Measurements from ENCODE around the gene MXD4. TPM values are rescaled to one million over a fixed set of nuclear protein-coding genes. Genes with fewer than 3 reads are reported as not detected.

MXD4 gene
- total RNA-seq, 1 experiment from 2014 or later = 22.3 TPM

GRCh38 chr4:2295900-2296442, 34.1 kb upstream of the MXD4 start:
- intact Hi-C loops (cut with micrococcal nuclease; ENCODE audit: unreplicated experiment) = no loop called here
- H3K27me3 Mint-ChIP-seq (ENCODE audit: insufficient read depth, unreplicated experiment) = peaks cover 10% of the 10 kb centered on the region
- no peak overlapping the region for H3K4me3 ChIP-seq (ENCODE audit: low read depth, low read length)
- no peaks in the 10 kb centered on the region for H3K27me3 ChIP-seq (replicated peaks; ENCODE audit: control insufficient read depth, insufficient read depth, low read length)
- no peaks in the 10 kb centered on the region for H3K4me1 ChIP-seq
- TF ChIP-seq, protein P1, sequence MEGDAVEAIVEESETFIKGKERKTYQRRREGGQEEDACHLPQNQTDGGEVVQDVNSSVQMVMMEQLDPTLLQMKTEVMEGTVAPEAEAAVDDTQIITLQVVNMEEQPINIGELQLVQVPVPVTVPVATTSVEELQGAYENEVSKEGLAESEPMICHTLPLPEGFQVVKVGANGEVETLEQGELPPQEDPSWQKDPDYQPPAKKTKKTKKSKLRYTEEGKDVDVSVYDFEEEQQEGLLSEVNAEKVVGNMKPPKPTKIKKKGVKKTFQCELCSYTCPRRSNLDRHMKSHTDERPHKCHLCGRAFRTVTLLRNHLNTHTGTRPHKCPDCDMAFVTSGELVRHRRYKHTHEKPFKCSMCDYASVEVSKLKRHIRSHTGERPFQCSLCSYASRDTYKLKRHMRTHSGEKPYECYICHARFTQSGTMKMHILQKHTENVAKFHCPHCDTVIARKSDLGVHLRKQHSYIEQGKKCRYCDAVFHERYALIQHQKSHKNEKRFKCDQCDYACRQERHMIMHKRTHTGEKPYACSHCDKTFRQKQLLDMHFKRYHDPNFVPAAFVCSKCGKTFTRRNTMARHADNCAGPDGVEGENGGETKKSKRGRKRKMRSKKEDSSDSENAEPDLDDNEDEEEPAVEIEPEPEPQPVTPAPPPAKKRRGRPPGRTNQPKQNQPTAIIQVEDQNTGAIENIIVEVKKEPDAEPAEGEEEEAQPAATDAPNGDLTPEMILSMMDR (IDR thresholded peaks at IDR 0.05; ENCODE audit: insufficient read depth in 1 of 2, low read depth in 1 of 2, low read length in 1 of 2, severe bottlenecking in 1 of 2, unreplicated experiment in 1 of 2) = no peak
- CTCF ChIA-PET = no interaction called here
- no peaks in the 10 kb centered on the region for H3K4me1 Mint-ChIP-seq (ENCODE audit: low read depth, unreplicated experiment)
- H3K27ac Mint-ChIP-seq (ENCODE audit: unreplicated experiment) = no peak overlapping the region
- H3K36me3 ChIP-seq (ENCODE audit: control insufficient read depth, insufficient read depth, low read length) = no peaks in the 10 kb centered on the region
- no peaks in the 10 kb centered on the region for H3K9me3 Mint-ChIP-seq (ENCODE audit: unreplicated experiment)
- POLR2A ChIA-PET = no interaction called here
- BruUV-seq (replicated peaks) = no TSS peak
- no peaks in the 10 kb centered on the region for H3K9me3 ChIP-seq
- peaks cover 5% of the 10 kb centered on the region for H3K36me3 Mint-ChIP-seq (ENCODE audit: insufficient read depth, unreplicated experiment)
- no peak for DNase-seq
- no peak overlapping the region for H3K4me3 Mint-ChIP-seq (ENCODE audit: unreplicated experiment)

DNA sequence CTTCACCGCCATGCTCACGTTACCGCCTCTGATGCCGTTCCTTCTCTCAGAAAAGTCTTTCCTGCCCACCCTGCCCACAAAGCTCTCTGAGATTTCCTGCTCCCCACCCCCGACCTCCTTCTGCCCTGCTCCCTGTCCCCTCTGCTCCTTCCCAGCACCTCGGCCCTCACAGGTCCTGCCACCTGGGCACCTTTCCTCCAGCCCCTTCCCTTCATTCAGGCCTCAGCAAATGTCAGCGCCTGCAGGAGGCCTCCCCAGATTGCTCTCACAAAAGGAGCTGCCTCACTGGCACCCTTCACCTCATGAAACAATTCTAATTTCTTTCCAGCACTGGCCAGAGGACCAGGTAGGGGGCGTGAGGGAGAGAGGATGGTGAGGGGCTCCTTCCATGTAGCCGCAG, 33.6 kb upstream of the MXD4 start:
- Histone ChIP-seq H3K4me1 (no peaks in the 10 kb centered on the region), H3K36me3 (ENCODE audit: control insufficient read depth, insufficient read depth, low read length) (no peaks in the 10 kb centered on the region), H3K9me3 (no peaks in the 10 kb centered on the region), H3K4me3 (ENCODE audit: low read depth, low read length) (no peak overlapping the region), H3K27me3 (replicated peaks; ENCODE audit: control insufficient read depth, insufficient read depth, low read length) (no peaks in the 10 kb centered on the region)
- H3K9me3 Mint-ChIP-seq (ENCODE audit: unreplicated experiment) = no peaks in the 10 kb centered on the region
- ChIA-PET CTCF (no interaction called here), POLR2A (no interaction called here)
- peaks cover 10% of the 10 kb centered on the region for H3K27me3 Mint-ChIP-seq (ENCODE audit: insufficient read depth, unreplicated experiment)
- BruUV-seq (replicated peaks) = no TSS peak
- no peak overlapping the region for H3K4me3 Mint-ChIP-seq (ENCODE audit: unreplicated experiment)
- no peak for DNase-seq
- intact Hi-C loops (cut with micrococcal nuclease; ENCODE audit: unreplicated experiment) = no loop called here
- TF ChIP-seq, protein P1 (IDR thresholded peaks at IDR 0.05; ENCODE audit: insufficient read depth in 1 of 2, low read depth in 1 of 2, low read length in 1 of 2, severe bottlenecking in 1 of 2, unreplicated experiment in 1 of 2) = no peak
- H3K4me1 Mint-ChIP-seq (ENCODE audit: low read depth, unreplicated experiment) = no peaks in the 10 kb centered on the region
- H3K36me3 Mint-ChIP-seq (ENCODE audit: insufficient read depth, unreplicated experiment) = peaks cover 5% of the 10 kb centered on the region
- H3K27ac Mint-ChIP-seq (ENCODE audit: unreplicated experiment) = no peak overlapping the region

DNA sequence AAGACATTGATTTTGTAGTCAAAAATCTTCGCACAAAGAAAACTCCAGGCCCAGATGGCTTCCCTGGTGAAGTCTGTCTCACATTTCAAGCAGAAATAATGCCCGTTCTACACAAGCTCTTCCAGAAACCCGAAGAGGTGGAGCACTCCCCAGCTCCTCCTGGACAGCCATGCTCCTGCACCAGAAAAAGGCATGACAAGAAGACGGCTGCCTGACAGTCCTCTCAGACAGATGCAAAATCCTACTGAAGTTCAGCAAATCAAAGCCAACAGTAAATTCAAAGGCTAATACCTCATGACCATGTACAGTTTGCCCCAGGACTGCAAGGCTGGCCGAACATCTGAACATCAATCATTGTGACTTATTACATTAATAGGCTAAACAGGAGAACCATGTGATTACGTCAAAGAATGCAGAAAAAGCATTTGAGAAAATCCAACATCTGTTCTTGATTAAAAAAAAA, 30.8 kb upstream of the MXD4 start:
- Mint-ChIP-seq H3K9me3 (ENCODE audit: unreplicated experiment) (no peaks in the 10 kb centered on the region), H3K27ac (ENCODE audit: unreplicated experiment) (no peak overlapping the region), H3K4me3 (ENCODE audit: unreplicated experiment) (no peak overlapping the region), H3K4me1 (ENCODE audit: low read depth, unreplicated experiment) (no peaks in the 10 kb centered on the region), H3K36me3 (ENCODE audit: insufficient read depth, unreplicated experiment) (peaks cover 4% of the 10 kb centered on the region), H3K27me3 (ENCODE audit: insufficient read depth, unreplicated experiment) (peaks cover 3% of the 10 kb centered on the region)
- intact Hi-C loops (cut with micrococcal nuclease; ENCODE audit: unreplicated experiment) = no loop called here
- Histone ChIP-seq H3K4me1 (no peaks in the 10 kb centered on the region), H3K27me3 (replicated peaks; ENCODE audit: control insufficient read depth, insufficient read depth, low read length) (no peaks in the 10 kb centered on the region), H3K36me3 (ENCODE audit: control insufficient read depth, insufficient read depth, low read length) (no peaks in the 10 kb centered on the region), H3K9me3 (no peaks in the 10 kb centered on the region), H3K4me3 (ENCODE audit: low read depth, low read length) (no peak overlapping the region)
- no TSS peak for BruUV-seq (replicated peaks)
- DNase-seq = no peak
- TF ChIP-seq, protein P1 (IDR thresholded peaks at IDR 0.05; ENCODE audit: insufficient read depth in 1 of 2, low read depth in 1 of 2, low read length in 1 of 2, severe bottlenecking in 1 of 2, unreplicated experiment in 1 of 2) = no peak
- ChIA-PET POLR2A (no interaction called here), CTCF (no interaction called here)

All from Caco-2 (cell line).